ENCODE data around the gene CNIH1. TPM values are rescaled to one million over a fixed set of nuclear protein-coding genes. Genes with fewer than 3 reads are reported as not detected.
"Not testable (repeated sequence)": the region's sequence is repeated elsewhere in the genome, so short reads cannot be mapped to it uniquely, and the experiment has no call there.

The CNIH1 gene
- total RNA-seq, 1 donor from 2014 or later, result 205 TPM

DNA sequence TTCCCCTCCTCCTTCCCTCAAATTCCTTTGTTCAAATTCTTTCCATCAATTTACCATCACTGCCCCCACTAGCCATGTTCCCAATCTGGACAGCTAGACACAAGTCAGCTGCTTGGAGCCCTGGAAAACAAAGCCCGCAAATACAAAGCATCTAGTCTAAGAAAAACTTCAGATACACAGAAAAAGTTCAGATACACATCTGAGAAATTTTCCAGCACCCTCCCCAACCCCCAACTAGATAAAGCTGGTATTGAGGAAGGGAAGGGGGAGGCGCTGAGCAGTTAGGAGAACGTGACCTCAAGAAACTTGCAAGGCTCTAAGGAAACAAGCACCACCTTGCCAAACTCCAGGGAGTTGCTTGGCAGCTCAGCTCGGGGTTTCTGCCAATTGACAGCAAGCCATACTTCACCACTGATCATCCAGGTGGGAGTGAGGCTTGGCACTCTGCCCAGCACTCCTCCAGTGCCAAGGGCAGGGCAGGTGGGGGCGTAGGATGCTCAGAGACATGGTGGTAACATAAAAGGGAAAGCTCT lies 5.1 kb upstream of the CNIH1 start:
- Histone ChIP-seq H3K27me3 (no peaks in the 10 kb centered on the region), H3K79me2 (ENCODE audit: low read depth) (no peaks in the 10 kb centered on the region), H3K4me1 (no peaks in the 10 kb centered on the region), H3F3A (ENCODE audit: low read depth) (no peaks in the 10 kb centered on the region), H2AFZ (replicated peaks) (no peak overlapping the region), H3K9me3 (ENCODE audit: low read depth) (no peaks in the 10 kb centered on the region), H3K4me2 (no peak overlapping the region), H4K20me1 (ENCODE audit: low read depth) (no peaks in the 10 kb centered on the region), H3K36me3 (no peaks in the 10 kb centered on the region), H3K9ac (no peak overlapping the region), H3K27ac (no peak overlapping the region), H3K4me3 (no peak overlapping the region)
- Mint-ChIP-seq H3K4me1 (peaks cover 7% of the 10 kb centered on the region), H3K36me3 (no peaks in the 10 kb centered on the region), H3K27ac (no peak overlapping the region), H3K4me3 (no peak overlapping the region), H3K27me3 (ENCODE audit: insufficient read depth, low read depth) (peaks cover 4% of the 10 kb centered on the region), H3K9me3 (no peaks in the 10 kb centered on the region)
- TF ChIP-seq EZH2phosphoT487 (IDR thresholded peaks at IDR 0.05) (no peak), EZH2 (IDR thresholded peaks at IDR 0.05) (no peak)
- TF ChIP-seq, protein P1, sequence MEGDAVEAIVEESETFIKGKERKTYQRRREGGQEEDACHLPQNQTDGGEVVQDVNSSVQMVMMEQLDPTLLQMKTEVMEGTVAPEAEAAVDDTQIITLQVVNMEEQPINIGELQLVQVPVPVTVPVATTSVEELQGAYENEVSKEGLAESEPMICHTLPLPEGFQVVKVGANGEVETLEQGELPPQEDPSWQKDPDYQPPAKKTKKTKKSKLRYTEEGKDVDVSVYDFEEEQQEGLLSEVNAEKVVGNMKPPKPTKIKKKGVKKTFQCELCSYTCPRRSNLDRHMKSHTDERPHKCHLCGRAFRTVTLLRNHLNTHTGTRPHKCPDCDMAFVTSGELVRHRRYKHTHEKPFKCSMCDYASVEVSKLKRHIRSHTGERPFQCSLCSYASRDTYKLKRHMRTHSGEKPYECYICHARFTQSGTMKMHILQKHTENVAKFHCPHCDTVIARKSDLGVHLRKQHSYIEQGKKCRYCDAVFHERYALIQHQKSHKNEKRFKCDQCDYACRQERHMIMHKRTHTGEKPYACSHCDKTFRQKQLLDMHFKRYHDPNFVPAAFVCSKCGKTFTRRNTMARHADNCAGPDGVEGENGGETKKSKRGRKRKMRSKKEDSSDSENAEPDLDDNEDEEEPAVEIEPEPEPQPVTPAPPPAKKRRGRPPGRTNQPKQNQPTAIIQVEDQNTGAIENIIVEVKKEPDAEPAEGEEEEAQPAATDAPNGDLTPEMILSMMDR (IDR thresholded peaks at IDR 0.05), result no peak
- DNase-seq (ENCODE audit: low spot score), result no peak

DNA sequence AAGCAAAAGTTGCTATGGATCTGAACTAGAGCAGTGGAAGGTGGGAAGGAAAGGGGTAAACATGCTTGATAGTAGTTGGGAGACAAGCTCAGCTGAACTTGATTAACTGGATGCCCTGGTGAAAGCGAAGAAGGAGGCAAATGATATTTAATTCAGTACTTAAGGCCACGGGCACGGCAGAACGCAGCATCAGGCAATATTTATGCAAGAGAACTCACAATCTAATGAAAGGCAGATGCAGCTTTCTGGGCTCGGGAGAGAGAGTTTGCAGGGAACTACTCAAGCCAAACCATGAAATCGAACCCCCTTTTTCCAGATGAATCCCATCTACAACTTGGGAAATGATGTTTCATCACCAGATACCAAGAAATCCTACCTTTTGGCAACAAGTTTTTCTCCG lies 3.5 kb upstream of the CNIH1 start:
- Mint-ChIP-seq H3K27ac (peak overlapping the region; percentile 34), H3K4me1 (peaks cover 15% of the 10 kb centered on the region), H3K27me3 (ENCODE audit: insufficient read depth, low read depth) (peaks cover 4% of the 10 kb centered on the region)

DNA sequence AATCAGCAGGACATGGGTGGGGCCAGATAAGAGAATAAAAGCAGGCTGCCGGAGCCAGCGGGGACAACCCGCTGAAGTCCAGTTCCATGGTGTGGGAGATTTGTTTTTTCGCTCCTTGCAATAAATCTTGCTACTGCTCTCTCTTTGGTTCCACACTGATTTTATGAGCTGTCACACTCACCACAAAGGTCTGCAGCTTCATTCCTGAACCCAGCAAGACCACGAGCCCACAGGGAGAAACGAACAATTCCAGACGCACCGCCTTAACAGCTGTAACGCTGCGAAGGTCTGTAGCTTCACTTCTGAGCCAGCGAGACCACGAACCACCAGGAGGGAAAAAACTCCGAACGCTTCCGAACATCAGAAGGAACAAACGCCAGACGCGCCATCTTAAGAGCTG lies 2.8 kb upstream of the CNIH1 start:
- H3K27me3 ChIP-seq, result no peaks in the 10 kb centered on the region
- H3K9me3 ChIP-seq (ENCODE audit: low read depth), result no peaks in the 10 kb centered on the region
- no peaks in the 10 kb centered on the region for H4K20me1 ChIP-seq (ENCODE audit: low read depth)
- H3F3A ChIP-seq (ENCODE audit: low read depth), result peaks cover 15% of the 10 kb centered on the region
- no peak overlapping the region for H3K27ac ChIP-seq
- H3K9me3 Mint-ChIP-seq, result no peaks in the 10 kb centered on the region
- no peak overlapping the region for H3K4me2 ChIP-seq
- H3K4me3 Mint-ChIP-seq, result no peak overlapping the region
- H3K4me1 ChIP-seq, result peaks cover 7% of the 10 kb centered on the region
- H3K4me1 Mint-ChIP-seq, result peaks cover 19% of the 10 kb centered on the region
- peaks cover 8% of the 10 kb centered on the region for H3K36me3 Mint-ChIP-seq
- peaks cover 17% of the 10 kb centered on the region for H3K79me2 ChIP-seq (ENCODE audit: low read depth)
- H3K27ac Mint-ChIP-seq, result no peak overlapping the region
- H2AFZ ChIP-seq (replicated peaks), result no peak overlapping the region
- DNase-seq (ENCODE audit: low spot score), result no peak
- peaks cover 4% of the 10 kb centered on the region for H3K27me3 Mint-ChIP-seq (ENCODE audit: insufficient read depth, low read depth)
- no peaks in the 10 kb centered on the region for H3K36me3 ChIP-seq
- TF ChIP-seq, protein P1 (IDR thresholded peaks at IDR 0.05), result no peak
- TF ChIP-seq EZH2phosphoT487 (IDR thresholded peaks at IDR 0.05) (no peak), EZH2 (IDR thresholded peaks at IDR 0.05) (no peak)
- H3K9ac ChIP-seq, result no peak overlapping the region
- H3K4me3 ChIP-seq, result no peak overlapping the region

More for the DNA sequence above, 3.5 kb upstream of the CNIH1 start:
- Histone ChIP-seq H2AFZ (replicated peaks) (no peak overlapping the region), H3K4me3 (no peak overlapping the region), H3F3A (ENCODE audit: low read depth) (peaks cover 15% of the 10 kb centered on the region), H4K20me1 (ENCODE audit: low read depth) (no peaks in the 10 kb centered on the region), H3K27me3 (no peaks in the 10 kb centered on the region), H3K9ac (no peak overlapping the region), H3K36me3 (no peaks in the 10 kb centered on the region), H3K9me3 (ENCODE audit: low read depth) (no peaks in the 10 kb centered on the region), H3K27ac (no peak overlapping the region), H3K79me2 (ENCODE audit: low read depth) (peaks cover 10% of the 10 kb centered on the region), H3K4me1 (peaks cover 4% of the 10 kb centered on the region), H3K4me2 (no peak overlapping the region)
- TF ChIP-seq, protein P1 (IDR thresholded peaks at IDR 0.05), result no peak
- no peak for TF ChIP-seq EZH2 (IDR thresholded peaks at IDR 0.05)
- no peak for TF ChIP-seq EZH2phosphoT487 (IDR thresholded peaks at IDR 0.05)
- Mint-ChIP-seq H3K36me3 (peaks cover 4% of the 10 kb centered on the region), H3K4me3 (no peak overlapping the region), H3K9me3 (no peaks in the 10 kb centered on the region)
- no peak for DNase-seq (ENCODE audit: low spot score)

DNA sequence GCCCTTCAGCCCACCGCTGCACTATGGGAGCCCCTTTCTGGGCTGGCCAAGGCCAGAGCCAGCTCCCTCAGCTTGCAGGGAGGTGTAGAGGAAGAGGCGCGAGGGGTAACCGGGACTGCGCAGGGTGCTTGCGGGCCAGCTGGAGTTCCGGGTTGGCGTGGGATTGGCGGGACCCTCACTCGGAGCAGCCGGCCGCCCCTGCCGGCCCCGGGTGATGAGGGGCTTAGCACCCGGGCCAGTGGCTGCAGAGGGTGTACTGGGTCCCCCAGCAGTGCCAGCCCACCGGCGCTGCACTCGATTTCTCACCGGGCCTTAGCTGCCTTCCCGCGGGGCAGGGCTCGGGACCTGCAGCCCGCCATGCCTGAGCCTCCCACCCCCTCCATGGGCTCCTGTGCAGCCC lies 1.8 kb upstream of the CNIH1 start:
- DNase-seq (ENCODE audit: low spot score); H3K36me3 ChIP-seq; H3K27me3 Mint-ChIP-seq (ENCODE audit: insufficient read depth, low read depth); H3K9me3 ChIP-seq (ENCODE audit: low read depth); H3K9ac ChIP-seq; H3K27ac ChIP-seq; H2AFZ ChIP-seq (replicated peaks); H3K4me2 ChIP-seq; H3K27me3 ChIP-seq; H3K27ac Mint-ChIP-seq; H3K9me3 Mint-ChIP-seq; H4K20me1 ChIP-seq (ENCODE audit: low read depth); H3K4me3 ChIP-seq; H3K4me3 Mint-ChIP-seq: not testable (repeated sequence)
- peaks cover 28% of the 10 kb centered on the region for H3K79me2 ChIP-seq (ENCODE audit: low read depth)
- H3K4me1 Mint-ChIP-seq, result peaks cover 25% of the 10 kb centered on the region
- peaks cover 14% of the 10 kb centered on the region for H3K4me1 ChIP-seq
- H3F3A ChIP-seq (ENCODE audit: low read depth), result peaks cover 19% of the 10 kb centered on the region
- H3K36me3 Mint-ChIP-seq, result peaks cover 10% of the 10 kb centered on the region
